BLaER1 treated with 17β-estradiol and CSF1 and Interleukin-3, amounts not matched to agents 10 nM and 100 nM (cell line): ENCODE results near the gene SF3A1.
A peak's percentile ranks its signal among the peaks of the same experiment; 100 is the strongest.

Experiments used
- H3K27ac ChIP-seq, 11 experiments: shearing (Covaris generic); formaldehyde crosslinking; 2 replicates each; pipeline ENCODE4 v1.8.1; 2022
- H3K27me3 ChIP-seq, 11 experiments: shearing (Covaris generic); formaldehyde crosslinking; 2 replicates each; pipeline ENCODE4 v1.8.1; 2022
- H3K36me3 ChIP-seq, 11 experiments: shearing (Covaris generic); formaldehyde crosslinking; 2 replicates each; pipeline ENCODE4 v1.8.1; 2022
- H3K4me1 ChIP-seq, 10 experiments: shearing (Covaris generic); formaldehyde crosslinking; 2 replicates each; pipeline ENCODE4 v1.8.1; 2022
- H3K4me2 ChIP-seq, 11 experiments: shearing (Covaris generic); formaldehyde crosslinking; 2 replicates each; pipeline ENCODE4 v1.8.1; 2022
- H3K4me3 ChIP-seq, 10 experiments: shearing (Covaris generic); formaldehyde crosslinking; 2 replicates each; pipeline ENCODE4 v1.8.1; 2022
- H3K9ac ChIP-seq, 11 experiments: shearing (Covaris generic); formaldehyde crosslinking; 2 replicates each; pipeline ENCODE4 v1.8.1; 2022
- H3K9me3 ChIP-seq, 11 experiments: shearing (Covaris generic); formaldehyde crosslinking; replicated peaks in 1 of 11; 2 replicates each; pipeline ENCODE4 v1.8.1; 2022
- H4K20me1 ChIP-seq, 11 experiments: shearing (Covaris generic); formaldehyde crosslinking; 2 replicates each; pipeline ENCODE4 v1.8.1; 2022
- Cebpa-rat ChIP-seq, 11 experiments: shearing (Covaris generic); IDR thresholded peaks; 2 replicates each; pipeline ENCODE4 v1.8.1; 2022

SF3A1 gene

DNA sequence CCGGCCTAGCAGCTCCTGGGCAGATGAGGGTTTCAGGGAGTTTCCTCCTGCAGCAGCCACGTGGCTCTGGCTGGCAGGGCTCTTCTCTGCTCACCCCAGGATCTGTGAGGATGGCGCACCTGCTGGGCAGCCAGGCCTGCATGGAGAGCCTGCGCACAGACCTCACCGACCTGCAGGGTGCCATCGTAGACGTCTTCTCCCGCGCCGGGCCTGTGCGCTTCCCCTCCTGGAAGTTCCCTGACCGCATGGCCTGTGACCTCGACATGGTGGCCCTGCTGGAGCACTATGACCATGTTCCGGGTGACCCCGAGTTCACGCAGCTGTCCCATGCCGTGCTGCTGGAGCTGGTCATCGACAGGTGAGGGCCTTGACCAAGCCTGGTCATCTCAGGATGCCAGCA, 9.2 kb upstream of the SF3A1 start:
- peaks cover 0 to 5% (median 0%) of the 10 kb centered on the region in 11 experiments; a peak in 1 of 22 replicates for H3K36me3 ChIP-seq

DNA sequence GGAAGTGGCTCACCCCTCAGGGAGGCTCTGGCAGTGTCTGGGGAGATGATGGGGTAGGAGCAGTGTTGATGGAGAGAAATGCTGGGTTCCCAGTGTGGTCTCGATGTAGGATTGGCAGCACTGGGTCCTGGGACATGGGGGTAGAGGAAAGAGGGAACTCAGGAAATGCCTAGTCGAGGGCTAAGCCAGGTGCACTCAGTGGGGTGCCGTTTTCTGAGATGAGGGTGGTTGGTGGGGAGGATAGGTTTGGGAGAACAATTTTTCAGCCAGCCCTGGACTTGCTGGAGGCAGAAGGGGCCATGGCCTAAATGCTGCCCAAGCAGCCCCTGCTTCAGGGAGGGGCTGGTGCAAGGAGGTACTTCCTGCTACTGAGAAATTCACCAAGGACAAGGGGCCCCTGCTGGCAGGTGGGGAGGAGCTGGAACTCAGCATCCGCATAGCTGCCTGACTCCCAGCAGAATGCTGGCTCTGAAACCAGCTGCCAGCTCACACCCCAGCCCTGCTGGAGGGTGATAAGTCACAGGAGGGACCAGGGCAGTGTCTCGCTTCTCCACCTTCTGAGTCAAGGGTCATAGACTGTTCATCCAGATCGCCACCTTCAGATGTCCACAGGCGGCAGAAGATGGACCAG, 6.1 kb upstream of the SF3A1 start:
- peaks cover 0 to 11% (median 7%) of the 10 kb centered on the region in 11 experiments; a peak in 12 of 22 replicates for H3K27me3 ChIP-seq
- no peak for TF ChIP-seq Cebpa-rat (IDR thresholded peaks at IDR 0.05)
- H3K4me2 ChIP-seq, result peak overlapping the region in 8 of 11 experiments; percentile 32 to 73 (median 59); a peak in 16 of 22 replicates
- no peaks in the 10 kb centered on the region for H3K9me3 ChIP-seq
- H3K4me3 ChIP-seq, result no peak overlapping the region
- no peaks in the 10 kb centered on the region for H4K20me1 ChIP-seq
- peaks cover 0 to 5% (median 0%) of the 10 kb centered on the region in 11 experiments; a peak in 1 of 22 replicates for H3K36me3 ChIP-seq
- H3K4me1 ChIP-seq, result peaks cover 2 to 47% (median 30%) of the 10 kb centered on the region in 10 experiments; a peak in 17 of 20 replicates
- H3K27ac ChIP-seq, result no peak overlapping the region
- peak overlapping the region in 1 of 11 experiments; percentile 20; a peak in 1 of 22 replicates for H3K9ac ChIP-seq

More for the DNA sequence above, 9.2 kb upstream of the SF3A1 start:
- Histone ChIP-seq H3K4me1 (peaks cover 9 to 70% (median 54%) of the 10 kb centered on the region in 10 experiments; a peak in 18 of 20 replicates), H3K4me3 (no peak overlapping the region), H3K4me2 (peak overlapping the region in 9 of 11 experiments; percentile 12 to 73 (median 63); a peak in 17 of 22 replicates), H3K27me3 (no peaks in the 10 kb centered on the region), H3K9ac (no peak overlapping the region; a peak in 1 of 22 replicates), H3K27ac (peak overlapping the region in 1 of 11 experiments; percentile 15; a peak in 1 of 22 replicates), H4K20me1 (no peaks in the 10 kb centered on the region), H3K9me3 (no peaks in the 10 kb centered on the region)
- TF ChIP-seq Cebpa-rat (IDR thresholded peaks at IDR 0.05), result no peak

DNA sequence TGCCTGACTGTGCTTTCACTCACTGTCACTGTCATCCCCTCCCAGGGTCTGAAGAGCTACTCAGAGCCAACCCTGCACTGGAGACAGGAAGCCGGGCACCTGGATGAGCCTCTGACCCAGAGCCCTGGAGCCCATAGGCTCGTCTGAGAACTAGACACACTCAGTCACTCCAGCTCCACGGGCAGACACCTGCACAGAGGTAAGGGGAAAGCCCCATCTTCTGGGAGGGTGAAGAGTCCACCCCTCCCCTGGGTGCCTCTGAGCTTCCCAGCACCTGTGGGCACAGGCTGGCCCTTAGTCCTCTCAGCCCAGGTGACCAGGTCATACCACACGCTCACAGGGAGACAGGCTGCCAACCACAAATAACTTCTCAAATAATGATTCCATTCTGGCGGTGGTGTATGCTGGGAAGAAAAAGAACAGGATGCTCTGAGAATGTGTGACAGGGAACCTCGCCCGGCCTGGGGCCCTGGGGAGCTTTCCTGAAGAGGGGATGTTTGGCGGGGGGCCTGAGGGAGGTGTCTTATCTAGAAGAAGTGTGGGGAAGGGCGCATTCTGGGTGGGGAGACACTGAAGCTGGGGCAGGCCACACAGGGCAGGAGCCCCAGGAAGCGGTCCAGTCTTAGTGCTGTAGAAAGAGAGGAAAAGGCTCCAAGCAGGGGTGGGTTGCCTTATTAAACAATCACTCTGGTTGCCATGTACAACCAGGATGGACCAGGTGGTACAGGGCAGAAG, 5.4 kb upstream of the SF3A1 start:
- no peak overlapping the region for H3K27ac ChIP-seq
- peak overlapping the region in 8 of 11 experiments; percentile 32 to 73 (median 59); a peak in 16 of 22 replicates for H3K4me2 ChIP-seq
- H3K9ac ChIP-seq, result peak overlapping the region in 2 of 11 experiments; percentile 3 to 21; a peak in 1 of 22 replicates
- no peak for TF ChIP-seq Cebpa-rat (IDR thresholded peaks at IDR 0.05)
- H4K20me1 ChIP-seq, result no peaks in the 10 kb centered on the region
- no peak overlapping the region for H3K4me3 ChIP-seq
- H3K27me3 ChIP-seq, result peaks cover 0 to 14% (median 10%) of the 10 kb centered on the region in 11 experiments; a peak in 12 of 22 replicates
- no peaks in the 10 kb centered on the region for H3K9me3 ChIP-seq
- peaks cover 0 to 5% (median 0%) of the 10 kb centered on the region in 11 experiments; a peak in 1 of 22 replicates for H3K36me3 ChIP-seq
- H3K4me1 ChIP-seq, result peaks cover 8 to 53% (median 36%) of the 10 kb centered on the region in 10 experiments; a peak in 17 of 20 replicates

DNA sequence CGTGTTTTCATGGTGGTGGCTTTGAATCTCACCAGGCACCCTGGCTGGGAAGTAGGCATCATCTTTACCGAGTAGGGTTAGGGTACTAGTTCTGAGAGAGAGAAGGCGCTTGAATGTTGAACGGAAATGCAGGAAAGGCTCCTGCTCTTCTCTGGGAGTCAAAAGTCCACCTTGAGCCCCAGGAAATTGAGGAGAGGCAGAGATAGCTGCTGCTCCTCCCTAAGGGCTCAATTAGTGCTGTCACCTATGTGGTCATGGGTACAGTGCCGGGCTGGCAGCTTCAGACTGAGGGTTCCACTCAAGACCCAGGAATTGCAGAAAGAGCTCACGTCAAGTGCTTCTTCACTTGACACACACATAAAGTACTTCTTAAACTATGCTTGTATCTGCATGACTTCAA, 1.8 kb upstream of the SF3A1 start:
- TF ChIP-seq Cebpa-rat (IDR thresholded peaks at IDR 0.05), result no peak
- H3K9me3 ChIP-seq, result no peaks in the 10 kb centered on the region
- H3K27me3 ChIP-seq, result peaks cover 0 to 15% (median 10%) of the 10 kb centered on the region in 11 experiments; a peak in 12 of 22 replicates
- H3K4me2 ChIP-seq, result no peak overlapping the region
- no peak overlapping the region for H3K9ac ChIP-seq
- H3K27ac ChIP-seq, result no peak overlapping the region
- H3K4me3 ChIP-seq, result no peak overlapping the region
- H4K20me1 ChIP-seq, result peaks cover 20 to 29% (median 27%) of the 10 kb centered on the region in 11 experiments; a peak in 21 of 22 replicates
- H3K4me1 ChIP-seq, result peaks cover 30 to 59% (median 43%) of the 10 kb centered on the region in 10 experiments
- peaks cover 7 to 14% (median 12%) of the 10 kb centered on the region in 11 experiments; a peak in 19 of 22 replicates for H3K36me3 ChIP-seq

DNA sequence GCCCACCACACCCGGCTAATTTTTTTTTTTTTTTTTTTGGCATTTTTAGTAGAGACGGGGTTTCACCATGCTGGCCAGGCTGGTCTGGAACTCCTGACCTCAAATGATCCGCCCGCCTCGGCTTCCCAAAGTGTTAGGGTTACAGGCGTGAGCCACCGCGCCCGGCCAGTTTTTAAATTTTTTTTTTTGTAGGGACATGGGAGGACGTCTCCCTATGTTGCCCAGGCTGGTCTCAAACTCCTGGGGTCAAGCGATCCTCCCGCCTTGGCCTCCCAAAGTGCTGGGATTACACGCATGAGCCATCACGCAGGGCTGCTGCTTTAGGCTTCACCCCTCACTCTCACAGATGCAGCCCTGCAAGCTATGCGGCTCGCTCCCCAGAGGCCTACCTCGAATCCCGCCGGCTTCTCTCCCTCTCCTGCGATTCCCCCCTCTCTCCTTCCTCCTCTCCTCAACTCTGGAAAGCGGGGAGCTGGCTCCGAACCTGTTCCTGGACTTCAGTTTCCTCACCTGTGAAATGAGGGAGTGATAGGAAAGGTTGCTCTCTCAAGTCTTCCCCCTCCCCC, 1.0 kb upstream of the SF3A1 start:
- Histone ChIP-seq H3K9me3 (no peaks in the 10 kb centered on the region), H3K4me2 (peak overlapping the region; percentile 85 to 97 (median 92)), H3K4me3 (peak overlapping the region in 9 of 10 experiments; percentile 82 to 99 (median 93); a peak in 15 of 20 replicates), H4K20me1 (peaks cover 25 to 36% (median 33%) of the 10 kb centered on the region in 11 experiments; a peak in 21 of 22 replicates), H3K27ac (no peak overlapping the region), H3K4me1 (peaks cover 30 to 56% (median 38%) of the 10 kb centered on the region in 10 experiments), H3K9ac (peak overlapping the region in 6 of 11 experiments; percentile 92 to 98 (median 94); a peak in 10 of 22 replicates), H3K36me3 (peaks cover 12 to 22% (median 17%) of the 10 kb centered on the region in 11 experiments), H3K27me3 (peaks cover 0 to 15% (median 10%) of the 10 kb centered on the region in 11 experiments; a peak in 12 of 22 replicates)
- TF ChIP-seq Cebpa-rat (IDR thresholded peaks at IDR 0.05), result no peak

DNA sequence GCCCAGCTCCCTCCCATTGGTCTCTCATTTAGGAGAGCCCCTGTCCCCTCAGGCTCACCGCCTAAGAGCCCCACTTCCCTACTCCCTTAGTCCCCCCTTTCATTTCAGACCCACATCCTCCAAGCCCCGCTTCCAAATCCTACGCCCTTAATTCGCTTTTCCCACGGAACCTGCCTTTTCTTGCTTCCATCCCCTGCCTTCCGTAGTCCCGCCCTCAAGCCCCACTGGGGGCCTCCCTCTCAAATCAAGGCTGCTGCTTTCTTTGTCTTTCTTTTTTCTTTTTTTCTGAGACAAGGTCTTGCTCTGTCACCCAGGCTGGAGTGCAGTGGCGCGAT, 509 bp upstream of the SF3A1 start:
- Histone ChIP-seq H3K9ac (peak overlapping the region; percentile 92 to 98 (median 93)), H3K4me3 (peak overlapping the region; percentile 82 to 99 (median 92)), H4K20me1 (peaks cover 31 to 41% (median 38%) of the 10 kb centered on the region in 11 experiments), H3K36me3 (peaks cover 18 to 27% (median 22%) of the 10 kb centered on the region in 11 experiments), H3K9me3 (no peaks in the 10 kb centered on the region), H3K4me2 (peak overlapping the region; percentile 85 to 97 (median 92)), H3K27ac (peak overlapping the region; percentile 88 to 96 (median 91); a peak in 21 of 22 replicates), H3K4me1 (peaks cover 30 to 51% (median 33%) of the 10 kb centered on the region in 10 experiments), H3K27me3 (peaks cover 0 to 15% (median 10%) of the 10 kb centered on the region in 11 experiments; a peak in 12 of 22 replicates)
- TF ChIP-seq Cebpa-rat (IDR thresholded peaks at IDR 0.05), result no peak

DNA sequence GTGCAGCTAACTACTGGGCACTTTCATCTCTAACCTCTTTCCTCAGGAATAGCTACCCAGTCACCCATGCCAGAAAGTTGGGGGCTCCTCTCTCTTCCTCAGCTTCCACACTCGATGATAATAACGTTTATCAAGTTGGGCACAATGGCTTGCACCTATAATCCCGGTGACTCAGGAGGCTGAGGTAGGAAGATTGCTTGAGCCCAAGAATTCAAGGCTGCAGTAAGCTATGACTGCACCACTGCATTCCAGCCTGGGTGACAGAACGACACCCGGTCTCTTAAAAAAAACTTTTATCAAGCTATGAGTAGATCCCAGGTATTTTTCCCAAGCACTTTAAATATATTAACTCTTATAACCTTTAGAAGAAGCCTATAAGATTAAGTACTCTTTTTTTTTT, 2.0 kb downstream of the SF3A1 start:
- H3K9ac ChIP-seq, result peak overlapping the region in 10 of 11 experiments; percentile 2 to 95 (median 92); a peak in 8 of 22 replicates

DNA sequence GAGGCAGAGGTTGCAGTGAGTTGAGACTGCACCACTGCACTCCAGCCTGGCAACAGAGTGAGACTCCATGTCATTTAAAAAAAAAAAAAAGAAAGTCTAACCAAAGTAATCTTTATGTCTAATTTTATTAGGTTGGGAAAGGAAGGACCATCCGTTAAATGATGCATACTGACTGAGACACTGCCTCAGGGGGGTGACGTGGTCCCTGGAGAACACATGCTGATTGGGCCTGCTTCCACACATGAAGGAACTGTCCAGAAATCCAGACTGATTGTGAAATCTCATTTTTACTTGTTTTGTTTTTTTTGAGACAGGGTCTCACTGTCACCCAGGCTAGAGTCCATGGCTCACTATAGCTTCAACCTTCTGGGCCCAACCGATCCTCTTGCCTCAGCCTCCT, 5.5 kb downstream of the SF3A1 start:
- peaks cover 78 to 87% (median 82%) of the 10 kb centered on the region in 11 experiments for H3K36me3 ChIP-seq
- H3K27ac ChIP-seq, result peak overlapping the region in 1 of 11 experiments; percentile 2; a peak in 1 of 22 replicates
- peak overlapping the region in 4 of 11 experiments; percentile 19 to 35 (median 29); a peak in 6 of 22 replicates for H3K4me2 ChIP-seq

More for the DNA sequence above, 2.0 kb downstream of the SF3A1 start:
- Histone ChIP-seq H3K4me2 (peak overlapping the region; percentile 85 to 97 (median 93)), H3K4me1 (peaks cover 28 to 57% (median 37%) of the 10 kb centered on the region in 10 experiments), H3K4me3 (peak overlapping the region in 7 of 10 experiments; percentile 85 to 99 (median 91); a peak in 7 of 20 replicates), H3K27me3 (peaks cover 0 to 15% (median 10%) of the 10 kb centered on the region in 11 experiments; a peak in 12 of 22 replicates), H3K27ac (no peak overlapping the region), H3K36me3 (peaks cover 43 to 52% (median 48%) of the 10 kb centered on the region in 11 experiments), H4K20me1 (peaks cover 56 to 67% (median 64%) of the 10 kb centered on the region in 11 experiments), H3K9me3 (no peaks in the 10 kb centered on the region)
- no peak for TF ChIP-seq Cebpa-rat (IDR thresholded peaks at IDR 0.05)

More for the DNA sequence above, 5.5 kb downstream of the SF3A1 start:
- Histone ChIP-seq H3K4me3 (no peak overlapping the region), H3K4me1 (peaks cover 17 to 37% (median 32%) of the 10 kb centered on the region in 10 experiments), H4K20me1 (peaks cover 88 to 99% (median 97%) of the 10 kb centered on the region in 11 experiments), H3K9ac (peak overlapping the region in 2 of 11 experiments; percentile 23 to 51; a peak in 1 of 22 replicates), H3K27me3 (no peaks in the 10 kb centered on the region), H3K9me3 (no peaks in the 10 kb centered on the region)
- TF ChIP-seq Cebpa-rat (IDR thresholded peaks at IDR 0.05), result peak in 2 of 11 experiments; percentile 15 to 35; a peak in 1 of 22 replicates
